Measurements from ENCODE around the gene TNS2.

DNA sequence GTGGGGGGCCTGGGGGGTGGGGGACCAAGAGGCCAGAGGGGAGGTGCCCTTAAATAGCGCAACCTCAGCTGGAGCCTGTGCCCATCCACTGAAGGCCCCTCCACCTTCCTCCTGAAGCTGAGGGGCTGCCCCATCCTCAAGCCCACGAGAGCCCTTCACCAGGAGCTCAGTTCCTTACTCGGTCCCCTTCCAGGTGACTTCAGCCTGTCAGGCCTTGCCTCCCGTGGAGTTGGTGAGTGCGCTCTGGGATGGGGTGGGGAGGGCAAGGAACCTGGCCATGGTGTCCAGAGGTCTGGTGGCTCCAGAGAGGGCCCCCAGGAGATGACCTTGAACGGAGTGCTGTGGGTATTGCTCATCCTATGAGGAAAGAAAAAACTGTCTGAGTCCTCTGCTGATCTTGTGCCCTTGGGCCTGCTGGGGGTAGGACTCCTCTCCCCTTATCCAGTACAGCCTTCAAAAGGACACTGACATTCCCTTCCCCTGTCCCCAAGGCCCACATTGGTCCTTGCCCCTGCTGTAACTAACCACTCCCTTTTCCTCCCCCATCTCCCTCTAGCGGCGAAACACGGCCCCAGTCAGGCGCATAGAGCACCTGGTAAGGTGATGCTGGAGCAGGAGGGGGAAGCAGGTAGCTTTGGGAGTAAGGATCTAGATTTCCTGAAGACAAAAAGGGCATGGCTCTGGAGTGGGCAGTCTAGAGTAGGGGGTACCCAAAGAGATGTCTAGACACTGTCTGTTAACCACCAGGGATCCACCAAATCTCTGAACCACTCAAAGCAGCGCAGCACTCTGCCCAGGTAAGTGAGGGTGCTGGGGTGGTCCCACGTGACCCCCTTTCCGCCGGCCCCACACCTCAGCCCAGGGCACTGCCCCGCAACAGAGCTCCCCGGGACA lies 3.6 kb downstream of the TNS2 start:
- TF ChIP-seq TAF1 (IDR thresholded peaks at IDR 0.05; ENCODE audit: low read depth, low read length) (no peak), POLR2A (IDR thresholded peaks at IDR 0.05; ENCODE audit: low read depth, low read length) (no peak), POLR2AphosphoS5 (IDR thresholded peaks at IDR 0.05; ENCODE audit: low read depth, low read length) (no peak)

Data from GM12891 (cell line).